C4-2B (cell line): ENCODE measurements around the gene PSD.
A peak's percentile ranks its signal among the peaks of the same experiment; 100 is the strongest.

Experiments used
- H3K27ac ChIP-seq: fragments of 450-650 bp; 2 replicates; pipeline ENCODE4 v1.5.1; 2017
- ZFX ChIP-seq: fragments of 450-650 bp; IDR thresholded peaks from 2 replicates; pipeline ENCODE4 v1.6.1; 2017
- TF ChIP-seq, protein P1 (sequence below): fragments of 450-650 bp; conservative IDR thresholded peaks from 2 replicates; pipeline ENCODE4 v1.5.1; 2017; ENCODE audit warnings: mild to moderate bottlenecking

The PSD gene

DNA sequence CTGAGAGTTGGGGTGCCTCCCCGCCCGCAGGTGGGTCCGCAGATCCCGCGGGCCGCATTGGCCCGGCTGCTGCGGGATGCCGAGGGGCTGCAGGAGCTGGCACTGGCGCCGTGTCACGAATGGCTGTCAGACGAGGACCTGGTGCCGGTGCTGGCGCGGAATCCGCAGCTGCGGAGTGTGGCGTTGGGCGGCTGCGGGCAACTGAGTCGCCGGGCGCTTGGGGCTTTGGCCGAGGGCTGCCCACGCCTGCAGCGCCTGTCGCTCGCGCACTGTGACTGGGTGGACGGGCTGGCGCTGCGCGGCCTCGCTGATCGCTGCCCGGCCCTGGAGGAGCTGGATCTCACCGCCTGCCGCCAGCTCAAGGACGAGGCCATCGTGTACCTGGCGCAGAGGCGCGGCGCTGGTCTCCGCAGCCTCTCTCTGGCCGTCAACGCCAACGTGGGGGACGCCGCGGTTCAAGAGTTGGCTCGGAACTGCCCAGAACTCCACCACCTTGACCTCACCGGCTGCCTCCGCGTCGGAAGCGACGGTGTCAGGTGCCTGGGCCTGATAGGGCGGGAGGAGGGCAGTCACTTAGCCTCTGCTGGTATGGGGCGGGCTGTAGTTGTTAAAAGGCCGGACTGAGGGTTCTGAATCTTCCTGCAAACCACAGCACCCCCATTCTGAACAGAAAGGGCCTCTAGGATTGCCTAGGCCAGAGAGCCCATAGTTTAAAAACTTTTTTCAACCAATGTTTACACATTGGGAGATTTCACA, 3.4 kb upstream of the PSD start:
- TF ChIP-seq, protein P1, sequence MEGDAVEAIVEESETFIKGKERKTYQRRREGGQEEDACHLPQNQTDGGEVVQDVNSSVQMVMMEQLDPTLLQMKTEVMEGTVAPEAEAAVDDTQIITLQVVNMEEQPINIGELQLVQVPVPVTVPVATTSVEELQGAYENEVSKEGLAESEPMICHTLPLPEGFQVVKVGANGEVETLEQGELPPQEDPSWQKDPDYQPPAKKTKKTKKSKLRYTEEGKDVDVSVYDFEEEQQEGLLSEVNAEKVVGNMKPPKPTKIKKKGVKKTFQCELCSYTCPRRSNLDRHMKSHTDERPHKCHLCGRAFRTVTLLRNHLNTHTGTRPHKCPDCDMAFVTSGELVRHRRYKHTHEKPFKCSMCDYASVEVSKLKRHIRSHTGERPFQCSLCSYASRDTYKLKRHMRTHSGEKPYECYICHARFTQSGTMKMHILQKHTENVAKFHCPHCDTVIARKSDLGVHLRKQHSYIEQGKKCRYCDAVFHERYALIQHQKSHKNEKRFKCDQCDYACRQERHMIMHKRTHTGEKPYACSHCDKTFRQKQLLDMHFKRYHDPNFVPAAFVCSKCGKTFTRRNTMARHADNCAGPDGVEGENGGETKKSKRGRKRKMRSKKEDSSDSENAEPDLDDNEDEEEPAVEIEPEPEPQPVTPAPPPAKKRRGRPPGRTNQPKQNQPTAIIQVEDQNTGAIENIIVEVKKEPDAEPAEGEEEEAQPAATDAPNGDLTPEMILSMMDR, result no peak
- TF ChIP-seq ZFX, result no peak
- peak overlapping the region; percentile 93 for H3K27ac ChIP-seq

DNA sequence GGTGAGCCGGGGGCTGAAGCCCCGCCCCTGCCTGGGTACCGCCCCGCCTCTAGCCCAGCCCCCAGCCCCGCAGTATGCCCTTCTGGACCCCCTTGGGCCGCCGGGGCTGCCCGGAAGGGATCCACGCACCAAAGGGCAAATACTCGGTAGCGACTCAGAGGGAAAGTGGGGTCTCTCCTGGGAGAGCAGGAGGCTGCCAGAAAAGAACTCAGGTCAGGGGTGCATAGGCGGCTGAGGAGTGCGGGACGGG, 2.8 kb upstream of the PSD start:
- peak overlapping the region; percentile 93 for H3K27ac ChIP-seq
- TF ChIP-seq ZFX, result peak; percentile 10
- TF ChIP-seq, protein P1, result no peak

DNA sequence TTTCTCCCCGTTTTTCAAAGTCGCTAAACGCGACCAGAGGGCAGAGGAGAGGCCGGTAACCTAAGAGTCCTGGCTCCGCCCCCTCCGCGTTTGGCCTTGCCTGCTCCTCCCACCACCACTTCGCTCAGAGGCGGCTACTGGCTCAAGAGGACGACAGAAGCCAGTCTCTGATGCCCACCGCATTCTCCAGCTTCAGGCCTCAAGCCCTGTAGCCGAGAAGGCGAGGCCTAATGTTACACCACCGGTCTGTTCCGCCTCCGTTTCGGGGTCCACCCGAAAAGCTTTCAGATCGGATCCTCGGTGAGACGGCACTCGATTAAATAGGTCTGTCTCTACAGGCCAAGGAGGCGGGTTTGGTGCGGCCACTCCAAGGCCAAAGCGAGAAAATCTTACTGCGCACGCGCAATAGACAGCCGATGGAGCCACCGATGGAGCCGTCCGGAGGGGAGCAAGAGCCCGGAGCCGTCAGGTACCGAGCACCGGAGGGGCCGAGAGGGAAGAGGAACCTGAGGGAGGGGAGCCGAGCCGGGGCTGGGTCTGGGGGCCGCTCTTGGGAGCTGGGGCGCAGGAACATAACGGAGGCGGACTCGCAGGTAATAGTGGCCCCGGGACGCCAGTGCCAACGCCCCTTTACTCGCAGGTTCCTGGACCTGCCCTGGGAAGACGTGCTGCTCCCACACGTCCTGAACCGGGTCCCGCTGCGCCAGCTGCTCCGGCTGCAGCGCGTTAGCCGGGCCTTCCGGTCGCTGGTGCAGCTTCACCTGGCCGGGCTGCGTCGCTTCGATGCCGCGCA, 2.3 kb upstream of the PSD start, which contains the start of gene FBXL15:
TSS of gene FBXL15 (plus strand) at position 123 of the 793 bp plus-strand sequence. CDS start at position 417, 294 bp downstream.
- TF ChIP-seq ZFX, result peak; percentile 99
- TF ChIP-seq, protein P1, result no peak
- H3K27ac ChIP-seq, result peak within 1 kb of the TSS; percentile 93

GRCh38 chr10:102420181-102420713, 1.7 kb upstream of the PSD start:
- peak overlapping the region; percentile 93 for H3K27ac ChIP-seq
- TF ChIP-seq ZFX, result no peak
- TF ChIP-seq, protein P1, result no peak

- H3K27ac ChIP-seq, result peak overlapping the region; percentile 93
Measured at GRCh38 chr10:102419269-102420180, 940 bp upstream of the PSD start.

DNA sequence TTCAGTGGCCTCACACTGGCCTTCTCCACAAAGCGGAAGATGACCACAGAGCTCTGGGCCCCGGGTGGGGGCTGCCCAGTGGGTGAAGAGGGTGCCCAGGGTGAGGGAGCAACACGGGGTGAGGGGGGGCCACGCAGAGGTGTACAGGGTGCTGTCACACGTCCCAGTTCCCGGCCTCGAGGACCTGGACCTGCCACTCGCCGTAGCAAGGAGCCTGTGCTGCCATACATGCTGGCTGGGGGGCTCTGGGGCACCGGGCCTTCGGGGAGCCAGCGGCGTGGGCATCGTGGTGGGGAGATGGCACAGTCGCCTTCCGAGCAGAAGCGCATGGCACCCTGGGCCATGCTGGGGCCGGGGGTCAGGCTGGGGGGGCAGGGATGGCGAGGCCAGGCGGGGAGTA, 1.9 kb downstream of the PSD start:
- TF ChIP-seq, protein P1, result no peak
- TF ChIP-seq ZFX, result no peak
- H3K27ac ChIP-seq, result no peak overlapping the region

More at GRCh38 chr10:102419269-102420180, 940 bp upstream of the PSD start:
- TF ChIP-seq, protein P1, result no peak
- TF ChIP-seq ZFX, result no peak
